G401.6 (cell line): ENCODE results near the gene ARHGAP26.

ENCODE experiments used
- FAIRE-seq: peaks from 2 replicates; lab custom pipeline; 2012; peaks lifted over from hg19 to GRCh38; lab: Jason Lieb, UNC

The ARHGAP26 gene

DNA sequence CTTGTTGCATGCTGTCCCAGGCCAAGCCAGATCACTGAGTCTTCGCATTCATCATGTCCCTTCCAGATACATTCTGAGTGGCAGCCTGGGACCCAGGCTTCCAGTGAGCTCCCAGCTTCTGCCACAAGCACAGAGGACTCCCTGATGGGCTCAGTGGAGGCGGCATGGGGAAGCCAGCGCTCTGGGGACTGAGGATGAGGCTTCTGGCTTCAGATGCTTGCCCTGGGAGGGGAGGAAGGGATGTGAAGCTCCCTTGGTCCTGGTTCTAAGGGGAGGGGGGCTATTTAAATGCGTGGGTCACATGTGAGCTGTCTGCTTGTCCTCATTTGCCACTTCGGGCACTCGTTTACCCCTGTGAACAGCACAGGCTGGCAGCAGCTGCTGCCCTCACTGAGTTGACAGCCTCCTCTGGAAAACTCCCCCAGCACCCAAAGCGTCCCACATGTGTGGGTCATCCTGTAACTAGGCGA is 459.3 kb downstream of the ARHGAP26 start:
- FAIRE-seq: no peak

DNA sequence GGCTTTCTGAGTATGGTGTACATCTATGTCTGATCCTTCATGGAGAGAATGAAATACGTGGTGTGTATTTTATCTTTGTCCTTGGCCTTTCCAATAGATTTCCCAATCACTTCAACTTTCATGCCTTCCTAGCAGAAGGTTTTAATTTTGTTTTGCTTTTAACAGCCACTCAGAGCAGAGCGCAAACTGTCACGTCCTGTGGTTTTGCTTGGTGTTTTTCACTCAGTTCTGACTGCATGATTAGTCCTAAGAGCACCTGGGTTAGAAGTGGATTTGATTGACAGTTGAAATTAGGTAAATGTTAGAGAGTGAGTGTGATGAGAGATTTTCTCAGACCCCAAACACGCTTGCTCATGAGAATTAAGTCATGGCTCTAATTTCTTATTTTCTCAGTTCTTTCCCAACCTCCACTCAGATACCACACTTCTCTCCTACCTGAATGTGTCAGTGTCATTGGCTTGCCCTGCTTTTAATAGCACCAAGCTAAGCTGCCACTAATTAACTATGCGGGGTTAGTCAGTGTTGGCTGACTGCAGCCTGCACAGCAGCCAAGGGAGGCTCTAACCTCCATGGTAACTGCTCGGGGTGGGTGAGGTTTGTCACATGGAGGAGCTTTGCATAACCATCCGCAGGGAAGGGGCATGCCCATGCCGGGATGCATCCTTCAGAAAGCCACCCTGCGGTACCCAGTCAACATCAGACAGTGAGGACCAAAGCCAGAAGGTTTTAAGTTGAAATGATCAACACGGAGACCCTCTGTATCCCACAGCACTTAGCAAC is 459.9 kb downstream of the ARHGAP26 start:
- FAIRE-seq: no peak

DNA sequence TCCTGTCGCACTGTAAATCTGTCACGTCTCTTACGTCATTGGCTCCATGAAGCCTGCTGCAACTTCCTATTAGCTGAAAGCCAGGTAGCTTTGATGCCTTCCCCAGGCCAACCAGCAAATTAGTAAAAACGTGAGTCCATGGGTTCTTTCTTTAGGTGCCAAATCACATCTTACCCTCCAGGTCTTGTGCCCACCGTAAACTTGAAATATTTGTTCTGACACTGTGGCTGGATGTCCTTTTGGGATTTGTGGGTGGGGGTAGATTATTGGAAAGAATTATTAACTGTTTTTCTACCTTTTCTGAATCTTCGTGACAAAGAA is 460.5 kb downstream of the ARHGAP26 start:
- FAIRE-seq: no peak

DNA sequence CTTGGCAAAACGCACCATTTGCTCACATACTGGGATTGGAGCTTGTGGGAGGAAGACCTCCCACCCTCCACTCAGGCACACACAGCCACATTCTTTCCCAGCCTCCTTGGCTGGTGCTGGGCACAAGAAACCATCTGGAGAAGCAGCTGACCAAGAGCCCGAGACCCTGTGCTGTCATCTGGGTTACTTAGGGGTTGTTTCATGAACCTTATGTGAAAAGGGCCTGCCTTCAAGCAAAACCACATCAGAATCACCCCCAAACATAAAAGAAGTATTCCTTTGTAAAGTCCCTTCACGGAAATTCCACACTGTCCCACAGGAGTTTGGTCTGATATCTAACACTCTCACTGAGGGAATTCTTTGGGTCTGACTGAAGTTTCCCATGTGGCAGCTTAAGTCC is 461.2 kb downstream of the ARHGAP26 start:
- FAIRE-seq: no peak

DNA sequence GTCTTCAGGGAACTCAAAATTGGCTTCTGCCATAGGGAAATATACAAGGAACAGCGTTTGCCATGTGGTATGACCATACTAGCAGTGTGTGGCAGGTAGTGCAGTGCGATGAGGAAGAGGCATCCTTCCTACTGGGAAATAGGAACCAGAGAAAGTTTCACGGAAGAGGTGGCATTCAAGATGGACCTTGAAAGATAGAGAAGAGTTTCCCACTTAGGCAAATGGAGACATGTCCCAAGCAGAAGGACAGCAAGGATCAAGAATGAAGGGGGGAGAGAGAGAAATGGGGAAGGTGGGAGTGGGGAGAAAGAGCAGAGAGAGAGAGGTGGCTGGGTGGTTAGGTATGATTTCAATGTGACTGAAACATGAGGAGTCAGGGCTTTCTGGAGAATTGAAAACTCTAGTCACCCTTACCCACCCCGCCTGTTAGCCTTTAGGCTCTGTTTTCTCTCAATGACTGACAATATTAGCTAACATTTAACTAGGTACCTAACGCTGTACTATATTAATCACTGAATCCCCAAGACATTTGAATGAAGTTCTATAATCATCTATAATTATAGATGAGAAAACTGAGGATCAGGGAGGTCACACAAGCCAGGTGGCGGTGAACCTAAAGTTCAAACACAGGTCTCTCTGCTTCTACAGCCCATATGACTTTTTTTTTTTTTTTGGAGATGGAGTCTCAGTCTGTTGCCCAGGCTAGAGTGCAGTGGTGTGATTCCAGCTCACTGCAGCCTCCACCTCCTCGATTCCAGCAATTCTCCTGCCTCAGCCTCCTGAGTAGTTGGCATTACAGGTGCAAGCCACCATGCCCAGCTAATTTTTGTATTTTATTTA is 462.0 kb downstream of the ARHGAP26 start:
- FAIRE-seq: no peak

DNA sequence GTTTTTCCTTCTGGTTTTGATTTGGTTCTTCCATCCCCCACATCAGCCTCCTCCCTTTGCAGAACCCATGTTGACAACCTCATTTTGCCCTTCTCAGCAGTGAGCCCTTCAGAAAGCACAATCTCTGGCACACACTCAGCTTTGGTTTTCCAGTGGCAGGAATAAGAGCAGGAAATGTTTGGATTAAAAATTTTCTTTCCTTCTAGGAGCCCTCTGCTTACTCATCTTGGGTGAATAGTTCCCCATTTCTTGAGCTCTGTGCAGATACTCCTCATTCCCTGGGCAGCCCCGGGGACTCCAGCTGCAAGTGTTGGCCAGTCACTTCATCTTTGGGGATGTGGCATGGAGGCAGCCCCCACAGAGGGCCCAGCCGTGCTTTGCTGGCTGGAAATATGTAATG is 462.9 kb downstream of the ARHGAP26 start:
- no peak for FAIRE-seq

DNA sequence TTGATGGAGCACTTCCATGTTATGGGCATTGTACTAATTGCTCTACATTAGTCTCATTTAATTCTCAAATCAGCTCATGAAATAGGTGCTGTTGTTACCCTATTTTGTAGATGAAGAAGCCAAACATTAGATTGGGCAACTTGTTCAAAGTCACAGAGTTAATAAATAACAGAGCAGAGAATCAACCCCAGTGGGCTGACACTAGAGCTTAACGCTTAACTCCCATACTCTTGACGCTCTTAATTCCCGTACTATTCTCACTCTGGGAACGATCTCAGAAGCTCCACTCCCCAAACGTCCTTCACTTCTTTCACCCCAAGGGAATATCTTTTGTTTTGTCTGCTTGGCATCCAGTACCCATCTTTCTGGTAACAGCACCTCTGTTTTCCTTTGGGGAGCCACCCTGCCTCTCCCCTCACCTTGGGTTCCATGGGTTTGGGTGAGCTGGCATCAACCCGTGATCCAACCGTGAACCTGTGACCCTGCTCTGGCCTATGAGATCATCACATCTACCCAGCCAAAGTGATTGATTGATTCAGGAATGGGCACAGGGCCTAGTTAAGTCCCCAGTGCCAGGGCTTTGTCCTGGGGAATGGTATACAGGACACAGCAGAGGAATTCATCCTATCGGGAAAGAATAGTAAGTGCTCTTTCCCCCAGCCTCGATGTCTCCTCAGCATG is 464.1 kb downstream of the ARHGAP26 start:
- FAIRE-seq: no peak

DNA sequence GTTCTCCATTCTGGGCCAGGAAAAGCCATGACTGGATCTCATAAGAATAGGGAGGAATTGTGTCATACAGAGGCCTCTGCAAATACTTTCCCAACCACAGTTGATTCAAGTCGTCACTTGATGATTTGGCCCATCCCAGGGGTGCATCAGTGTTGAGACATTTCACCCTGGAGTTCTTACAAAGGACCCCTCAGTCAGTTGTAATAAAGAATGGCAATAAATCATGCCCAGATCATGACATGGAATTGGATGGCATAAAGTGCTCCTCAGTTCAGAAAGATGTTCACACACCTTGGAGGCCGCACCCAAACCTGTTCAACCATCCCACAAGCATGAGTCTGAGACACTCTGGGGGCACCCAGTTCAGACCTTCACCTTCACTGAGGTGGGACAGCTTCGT is 465.2 kb downstream of the ARHGAP26 start:
- no peak for FAIRE-seq

DNA sequence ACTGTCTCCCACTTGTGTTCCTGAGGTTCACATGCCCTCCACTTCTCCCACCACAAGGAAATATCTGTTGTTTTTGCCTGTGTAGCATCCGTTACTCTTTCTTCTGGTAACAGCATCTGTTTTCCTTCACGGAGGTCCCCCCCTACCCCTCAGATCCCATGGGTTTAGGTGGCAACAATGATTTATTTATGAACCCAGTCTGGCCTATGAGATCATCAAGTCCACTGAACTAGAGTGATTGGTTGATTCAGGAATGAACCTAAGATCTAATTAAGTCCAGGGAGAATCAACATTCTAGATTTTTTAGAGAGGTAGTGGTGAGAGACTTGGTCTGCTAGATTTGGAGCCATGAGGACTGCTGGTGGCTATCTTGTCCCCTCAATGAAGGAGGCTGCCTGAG is 466.5 kb downstream of the ARHGAP26 start:
- no peak for FAIRE-seq

DNA sequence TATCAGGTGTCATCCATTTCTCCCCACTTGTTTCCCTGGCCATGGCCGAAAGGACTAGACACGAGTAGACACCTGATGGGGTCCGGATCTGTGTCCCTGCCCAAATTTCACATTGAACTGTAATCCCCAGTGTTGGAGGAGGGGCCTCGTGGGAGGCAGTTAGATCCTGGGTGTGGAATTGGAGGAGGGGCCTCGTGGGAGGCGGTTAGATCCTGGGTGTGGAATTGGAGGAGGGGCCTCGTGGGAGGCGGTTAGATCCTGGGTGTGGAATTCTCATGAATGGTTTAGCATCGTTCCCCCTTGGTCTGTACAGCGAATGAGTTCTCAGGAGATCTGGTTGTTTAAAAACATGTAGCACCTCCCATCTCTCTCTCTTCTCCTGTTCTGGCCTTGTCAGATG is 467.5 kb downstream of the ARHGAP26 start:
- FAIRE-seq: no peak

DNA sequence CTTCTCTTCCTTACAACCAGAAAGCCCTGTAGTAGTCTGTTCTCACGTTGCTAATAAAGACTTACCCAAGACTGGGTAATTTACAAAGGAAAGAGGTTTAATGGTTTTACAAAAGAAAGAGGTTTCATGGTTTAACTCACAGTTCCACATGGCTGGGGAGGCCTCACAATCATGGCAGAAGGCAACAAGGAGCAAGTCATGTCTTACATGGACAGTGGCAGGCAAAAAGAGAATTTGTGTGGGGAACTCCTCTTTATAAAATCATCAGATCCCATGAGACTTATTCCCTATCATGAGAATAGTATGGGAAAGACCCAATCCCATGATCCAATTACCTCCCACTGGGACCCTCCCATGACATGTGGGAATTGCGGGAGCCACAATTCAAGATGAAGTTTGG is 468.4 kb downstream of the ARHGAP26 start:
- FAIRE-seq: no peak

DNA sequence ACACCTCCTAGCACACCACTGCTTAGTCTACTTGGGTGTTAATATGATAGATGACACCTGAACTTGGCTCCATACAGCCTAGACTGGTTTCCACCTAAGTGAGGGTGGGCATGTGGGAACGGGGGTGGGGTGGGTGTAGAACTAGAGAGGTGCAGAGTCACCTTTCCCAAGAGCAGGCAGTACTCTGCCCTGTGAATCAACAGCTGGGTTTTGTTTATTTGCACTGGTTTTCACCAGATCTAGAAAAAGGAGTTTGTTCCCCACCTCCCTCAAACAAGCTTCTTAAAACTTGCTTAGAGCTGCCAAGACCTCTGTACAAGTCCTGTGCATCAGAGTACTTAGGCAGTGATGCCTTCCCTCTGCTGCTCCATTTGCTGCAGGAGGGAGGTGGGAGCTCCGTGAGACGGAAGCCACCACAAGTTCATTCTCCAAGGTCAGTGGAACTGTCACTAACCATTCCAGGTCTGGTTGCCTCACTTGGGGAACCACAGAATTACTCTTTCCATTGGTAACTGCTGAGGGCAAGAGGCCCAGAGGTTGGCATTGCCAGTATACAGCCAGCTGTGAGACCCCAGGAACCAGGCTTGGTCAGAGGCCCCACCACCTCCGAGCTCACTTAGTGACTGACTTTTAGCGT is 469.8 kb downstream of the ARHGAP26 start:
- no peak for FAIRE-seq

DNA sequence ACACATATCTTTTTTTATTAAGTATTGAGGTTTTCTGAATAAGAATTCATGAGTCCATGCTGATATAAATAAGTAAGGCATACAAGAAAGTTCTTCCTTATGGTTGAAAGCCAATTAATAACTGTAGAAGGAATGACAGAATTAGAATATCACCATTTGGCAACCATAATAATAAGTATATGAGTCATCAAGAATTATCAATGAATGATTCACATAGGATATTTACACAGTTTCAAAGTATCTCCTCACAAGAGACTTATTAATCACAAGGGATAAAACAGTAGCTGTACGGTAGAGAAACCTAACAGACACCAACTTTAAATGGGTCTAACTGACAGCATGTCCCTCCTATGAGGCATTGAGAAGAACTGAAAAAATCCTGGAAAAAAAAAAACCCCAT is 471.7 kb downstream of the ARHGAP26 start:
- no peak for FAIRE-seq

DNA sequence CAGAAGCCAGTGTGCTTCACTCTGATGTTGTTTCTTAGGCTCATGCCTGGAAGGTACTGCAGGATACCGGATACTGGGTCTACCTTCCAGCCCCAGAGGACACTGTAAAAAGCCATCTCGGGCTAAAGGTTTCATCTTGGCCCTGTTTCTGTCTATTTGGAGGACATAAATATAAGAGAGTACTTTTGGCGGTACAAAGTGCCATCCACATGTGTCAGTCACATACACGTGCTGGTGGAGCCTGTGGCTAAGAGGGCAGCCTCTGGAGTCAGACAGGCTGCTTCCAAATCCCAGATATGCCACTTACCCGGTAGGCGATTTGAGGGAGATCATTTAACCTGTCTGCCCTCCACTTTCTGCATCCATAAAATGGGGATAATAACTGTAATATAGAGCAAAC is 472.9 kb downstream of the ARHGAP26 start:
- FAIRE-seq: no peak

DNA sequence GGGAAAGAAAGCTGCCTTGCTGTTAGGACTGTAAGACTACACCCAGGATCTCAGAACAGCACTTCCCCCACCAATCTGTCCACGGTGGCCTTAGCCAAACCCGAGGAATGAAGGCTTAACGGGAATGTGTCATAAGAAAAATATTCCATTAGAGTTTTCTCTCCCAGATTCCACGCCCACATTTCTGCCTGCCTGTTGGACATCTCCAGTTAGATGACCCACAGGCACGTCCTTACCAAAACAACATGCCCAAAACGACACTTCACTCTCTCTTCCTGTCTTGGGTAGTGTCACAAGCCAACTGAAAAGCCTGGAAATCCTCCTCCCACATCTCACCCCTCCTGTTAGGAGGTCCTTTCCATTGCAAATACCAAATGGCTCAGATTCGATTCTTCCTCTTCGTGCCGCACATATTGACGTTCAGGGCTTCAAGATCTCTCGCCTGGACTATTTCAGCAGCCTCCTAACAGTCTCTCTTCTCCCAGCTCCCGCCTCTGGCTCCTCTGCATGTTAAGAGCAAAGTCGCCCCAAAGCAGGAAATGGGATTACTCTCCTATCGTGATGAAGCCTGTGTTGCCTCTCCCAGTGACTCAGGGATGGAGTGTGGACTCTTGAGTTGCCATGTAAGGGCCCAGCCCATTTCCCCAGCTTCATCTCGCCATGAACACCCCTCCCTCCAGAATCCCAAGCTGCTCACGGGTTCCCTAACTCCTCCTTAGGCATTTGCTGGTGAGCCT is 474.0 kb downstream of the ARHGAP26 start:
- FAIRE-seq: no peak

DNA sequence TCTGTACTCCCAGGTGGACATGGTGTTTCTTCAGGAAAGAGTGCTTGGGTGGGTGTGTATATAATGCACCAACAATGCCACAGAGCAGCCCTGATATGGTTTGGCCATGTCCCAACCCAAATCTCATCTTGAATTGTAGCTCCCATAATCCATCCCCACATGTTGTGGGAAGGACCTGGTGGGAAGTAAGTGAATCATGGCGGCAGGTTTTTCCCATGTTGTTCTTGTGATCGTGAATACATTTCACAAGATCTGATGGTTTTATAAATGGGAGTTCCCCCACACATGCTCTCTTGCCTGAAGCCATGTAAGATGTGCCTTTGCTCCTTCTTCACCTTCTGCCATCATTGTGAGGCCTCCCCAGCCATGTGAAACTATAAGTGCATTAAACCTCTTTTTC is 474.8 kb downstream of the ARHGAP26 start:
- FAIRE-seq: no peak

DNA sequence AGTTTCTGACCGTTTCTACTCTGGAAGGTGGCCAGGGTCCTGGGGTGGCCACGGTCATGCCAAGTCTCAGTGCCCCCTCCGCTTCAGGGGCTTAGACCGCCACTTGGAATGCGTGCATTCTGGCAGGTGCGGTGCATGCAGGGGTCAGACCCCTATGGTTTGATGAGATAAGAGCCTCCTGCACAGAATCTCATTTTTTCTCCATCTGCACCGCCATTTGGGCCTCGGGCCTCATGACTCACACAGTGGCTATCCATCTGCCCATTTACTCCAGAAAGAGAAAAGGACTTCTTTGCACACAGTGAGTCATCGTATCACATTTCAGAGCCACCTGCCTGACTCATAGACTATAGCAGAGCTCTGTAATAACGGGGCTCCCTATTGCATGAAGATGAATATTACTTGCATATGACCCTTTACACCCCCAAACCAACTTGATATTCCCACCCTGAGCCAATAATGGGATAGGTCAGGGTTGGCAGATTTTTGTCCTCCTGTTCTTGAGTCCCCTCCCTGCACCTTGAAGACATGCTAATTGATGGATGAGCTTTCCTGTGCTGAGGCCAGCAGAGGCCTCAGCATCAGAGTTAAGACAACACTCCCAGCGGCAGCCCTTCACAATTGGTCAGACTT is 475.9 kb downstream of the ARHGAP26 start:
- no peak for FAIRE-seq

DNA sequence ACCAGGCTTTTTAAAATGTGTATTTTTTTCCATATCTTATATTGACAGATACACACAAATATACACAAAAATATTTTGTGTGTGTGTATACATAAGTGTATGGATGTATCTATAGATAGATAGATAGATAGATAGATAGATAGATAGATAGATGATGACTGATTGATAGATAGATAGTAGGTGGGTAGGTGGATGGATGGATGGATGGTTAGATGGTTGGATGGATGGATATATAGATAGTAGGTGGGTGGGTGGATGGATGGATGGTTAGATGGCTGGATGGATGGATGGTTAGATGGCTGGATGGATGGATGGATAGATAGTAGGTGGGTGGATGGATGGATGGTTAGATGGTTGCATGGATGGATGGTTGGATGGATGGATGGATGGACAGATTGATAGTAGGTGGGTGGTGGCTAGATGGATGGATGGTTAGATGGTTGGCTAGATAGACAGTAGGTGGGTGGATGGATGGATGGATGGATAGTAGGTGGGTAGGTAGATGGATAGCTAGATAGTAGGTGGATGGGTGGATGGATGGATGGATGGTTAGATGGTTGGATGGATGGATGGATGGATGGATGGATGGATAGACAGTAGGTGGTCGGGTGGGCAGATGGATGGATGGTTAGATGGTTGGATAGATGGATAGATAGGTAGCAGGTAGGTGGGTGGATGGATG is 477.1 kb downstream of the ARHGAP26 start:
- FAIRE-seq: no peak

DNA sequence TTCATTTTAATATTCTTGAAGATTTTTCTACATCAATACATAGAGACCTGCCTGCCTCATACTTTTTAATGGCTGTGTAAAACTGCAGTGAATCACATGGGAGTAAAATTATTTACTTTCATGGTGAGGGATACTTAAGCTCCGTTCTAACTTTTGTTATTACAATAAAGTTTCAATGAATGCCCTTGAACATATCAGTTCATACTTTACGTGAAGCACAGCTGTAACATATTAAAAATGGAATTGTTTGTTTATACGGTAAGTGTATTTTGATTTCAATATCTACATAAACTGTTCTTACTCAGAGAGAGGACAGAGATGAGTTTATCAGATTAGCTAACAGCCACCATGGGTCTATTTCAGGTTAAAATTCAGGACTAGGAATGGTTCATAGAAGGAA is 478.2 kb downstream of the ARHGAP26 start:
- no peak for FAIRE-seq

DNA sequence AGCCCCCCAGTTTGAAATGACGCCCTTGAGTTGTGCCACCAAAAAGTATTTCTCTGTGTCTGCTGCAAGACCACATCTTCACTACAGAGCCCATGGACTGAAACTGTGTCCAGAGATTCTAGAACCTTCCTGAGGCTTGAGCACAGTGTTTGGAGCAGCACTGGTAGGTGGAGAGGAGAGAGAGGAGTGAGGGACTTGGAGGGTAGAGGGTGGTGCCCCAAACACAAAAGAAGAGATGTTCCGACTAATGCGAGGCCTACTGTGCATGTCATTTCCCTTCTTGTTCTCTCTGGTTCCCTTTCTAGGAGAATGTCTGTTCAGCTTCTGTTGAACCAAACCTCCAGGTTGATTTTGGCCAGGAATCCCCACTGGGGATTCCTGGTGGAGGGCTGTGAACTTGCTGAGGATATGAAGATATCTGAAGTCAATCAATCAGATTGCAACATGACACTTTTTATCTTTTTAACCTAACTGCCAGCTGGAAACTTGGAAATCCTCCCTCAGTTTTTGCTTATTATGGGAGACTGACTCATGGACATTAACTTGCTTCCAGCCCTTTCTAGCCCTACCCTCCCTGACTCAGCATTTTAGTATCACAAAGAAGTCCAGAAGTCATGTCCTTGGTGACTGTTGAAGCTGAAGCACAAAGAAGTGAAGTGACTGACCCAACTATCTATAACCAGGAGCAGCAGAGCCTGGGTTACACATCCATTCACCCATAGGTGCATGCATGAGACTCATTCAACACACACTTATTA is 478.8 kb downstream of the ARHGAP26 start:
- no peak for FAIRE-seq
